Osteocyte (in vitro differentiated cells): ENCODE results near the gene GRIP2. TPM values are rescaled to one million over a fixed set of nuclear protein-coding genes. Genes with fewer than 3 reads are reported as not detected.

ENCODE experiments used
- DNase-seq: peaks from one replicate; pipeline ENCODE4 v3.0.0; 2021; ENCODE audit warnings: mixed read lengths; ENCODE audit not compliant: unreplicated experiment; ENCODE audit errors: extremely low spot score
- H3K27ac Mint-ChIP-seq: one replicate; pipeline ENCODE4 v1.8.0; 2021; ENCODE audit warnings: mild to moderate bottlenecking, mixed read lengths; ENCODE audit not compliant: unreplicated experiment
- H3K27me3 Mint-ChIP-seq: one replicate; pipeline ENCODE4 v1.8.0; 2021; ENCODE audit warnings: mixed read lengths; ENCODE audit not compliant: unreplicated experiment
- H3K36me3 Mint-ChIP-seq: one replicate; pipeline ENCODE4 v1.8.0; 2021; ENCODE audit warnings: mixed read lengths; ENCODE audit not compliant: unreplicated experiment
- H3K4me1 Mint-ChIP-seq: one replicate; pipeline ENCODE4 v1.8.0; 2021; ENCODE audit warnings: mixed read lengths; ENCODE audit not compliant: unreplicated experiment
- H3K4me3 Mint-ChIP-seq: one replicate; pipeline ENCODE4 v1.8.0; 2021; ENCODE audit warnings: mild to moderate bottlenecking, moderate library complexity, mixed read lengths; ENCODE audit not compliant: unreplicated experiment
- H3K9me3 Mint-ChIP-seq: one replicate; pipeline ENCODE4 v1.8.0; 2021; ENCODE audit warnings: mixed read lengths; ENCODE audit not compliant: unreplicated experiment
- total RNA-seq: library from RNA; stranded (reverse); gene quantifications from 2 replicates; pipeline ENCODE4 v1.2.1, GENCODE V29; 2021
- TF ChIP-seq, protein P1 (sequence below): fragments of 200-600 bp; sonication (generic); IDR thresholded peaks from 2 replicates; pipeline ENCODE4 v1.5.0; 2021; ENCODE audit warnings: antibody characterized with exemption, mild to moderate bottlenecking, moderate library complexity

Gene GRIP2
- total RNA-seq, 1 donor from 2014 or later, result 0.35 TPM

GRCh38 chr3:14562121-14562890 lies 22.2 kb upstream of the GRIP2 start:
- no peaks in the 10 kb centered on the region for H3K9me3 Mint-ChIP-seq
- TF ChIP-seq, protein P1, sequence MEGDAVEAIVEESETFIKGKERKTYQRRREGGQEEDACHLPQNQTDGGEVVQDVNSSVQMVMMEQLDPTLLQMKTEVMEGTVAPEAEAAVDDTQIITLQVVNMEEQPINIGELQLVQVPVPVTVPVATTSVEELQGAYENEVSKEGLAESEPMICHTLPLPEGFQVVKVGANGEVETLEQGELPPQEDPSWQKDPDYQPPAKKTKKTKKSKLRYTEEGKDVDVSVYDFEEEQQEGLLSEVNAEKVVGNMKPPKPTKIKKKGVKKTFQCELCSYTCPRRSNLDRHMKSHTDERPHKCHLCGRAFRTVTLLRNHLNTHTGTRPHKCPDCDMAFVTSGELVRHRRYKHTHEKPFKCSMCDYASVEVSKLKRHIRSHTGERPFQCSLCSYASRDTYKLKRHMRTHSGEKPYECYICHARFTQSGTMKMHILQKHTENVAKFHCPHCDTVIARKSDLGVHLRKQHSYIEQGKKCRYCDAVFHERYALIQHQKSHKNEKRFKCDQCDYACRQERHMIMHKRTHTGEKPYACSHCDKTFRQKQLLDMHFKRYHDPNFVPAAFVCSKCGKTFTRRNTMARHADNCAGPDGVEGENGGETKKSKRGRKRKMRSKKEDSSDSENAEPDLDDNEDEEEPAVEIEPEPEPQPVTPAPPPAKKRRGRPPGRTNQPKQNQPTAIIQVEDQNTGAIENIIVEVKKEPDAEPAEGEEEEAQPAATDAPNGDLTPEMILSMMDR, result no peak
- H3K4me3 Mint-ChIP-seq, result no peak overlapping the region
- H3K4me1 Mint-ChIP-seq, result peaks cover 3% of the 10 kb centered on the region
- no peaks in the 10 kb centered on the region for H3K36me3 Mint-ChIP-seq
- no peak overlapping the region for H3K27ac Mint-ChIP-seq
- DNase-seq, result no peak
- peaks cover 33% of the 10 kb centered on the region for H3K27me3 Mint-ChIP-seq

GRCh38 chr3:14561051-14561960 lies 21.2 kb upstream of the GRIP2 start:
- Mint-ChIP-seq H3K4me1 (peaks cover 3% of the 10 kb centered on the region), H3K4me3 (no peak overlapping the region), H3K27me3 (peaks cover 33% of the 10 kb centered on the region), H3K36me3 (no peaks in the 10 kb centered on the region), H3K9me3 (no peaks in the 10 kb centered on the region), H3K27ac (no peak overlapping the region)
- TF ChIP-seq, protein P1, result no peak
- DNase-seq, result no peak

- DNase-seq, result no peak
- Mint-ChIP-seq H3K4me1 (peaks cover 3% of the 10 kb centered on the region), H3K36me3 (no peaks in the 10 kb centered on the region), H3K4me3 (no peak overlapping the region), H3K27me3 (peaks cover 31% of the 10 kb centered on the region), H3K9me3 (no peaks in the 10 kb centered on the region), H3K27ac (no peak overlapping the region)
- TF ChIP-seq, protein P1, result no peak
Measured at GRCh38 chr3:14560110-14560509, 20.0 kb upstream of the GRIP2 start.

- Mint-ChIP-seq H3K4me3 (no peak overlapping the region), H3K27me3 (peaks cover 29% of the 10 kb centered on the region), H3K27ac (no peak overlapping the region), H3K36me3 (no peaks in the 10 kb centered on the region), H3K4me1 (peaks cover 3% of the 10 kb centered on the region), H3K9me3 (no peaks in the 10 kb centered on the region)
- TF ChIP-seq, protein P1, result no peak
- DNase-seq, result no peak
Measured at GRCh38 chr3:14558029-14558428, 17.9 kb upstream of the GRIP2 start.

GRCh38 chr3:14555835-14556234 lies 15.7 kb upstream of the GRIP2 start:
- Mint-ChIP-seq H3K27ac (no peak overlapping the region), H3K27me3 (peaks cover 18% of the 10 kb centered on the region), H3K4me1 (peaks cover 2% of the 10 kb centered on the region), H3K36me3 (no peaks in the 10 kb centered on the region), H3K4me3 (no peak overlapping the region), H3K9me3 (no peaks in the 10 kb centered on the region)
- no peak for DNase-seq
- TF ChIP-seq, protein P1, result no peak
